ENCODE results near the gene KXD1. TPM values are rescaled to one million over a fixed set of nuclear protein-coding genes. Genes with fewer than 3 reads are reported as not detected.

The KXD1 gene
- total RNA-seq, 3 donors from 2014 or later, result 63.2 to 76.9 (median 68.8) TPM

GRCh38 chr19:18593367-18594095, 35.9 kb downstream of the KXD1 start:
- TF ChIP-seq CTCF (IDR thresholded peaks at IDR 0.05), result no peak
- DNase-seq (peak in 2 of 3 donors; percentile 29 to 56), ATAC-seq (no peak)
- peaks cover 25% of the 10 kb centered on the region for H3K4me1 ChIP-seq (ENCODE audit: low read depth)
- H3K9me3 ChIP-seq, result no peaks in the 10 kb centered on the region
- intact Hi-C loops (cut with DNase I, micrococcal nuclease), result loop anchor here (5.0 to 10.0 kb wide), 2 partner anchors 251 to 254 kb away; no protein-coding TSS in a partner anchor
- H3K4me3 ChIP-seq, result no peak overlapping the region
- no peaks in the 10 kb centered on the region for H3K36me3 ChIP-seq (ENCODE audit: low read depth)

GRCh38 chr19:18594096-18594823, 36.6 kb downstream of the KXD1 start:
- peak; percentile 75 to 85 (median 80) for DNase-seq
- TF ChIP-seq CTCF (IDR thresholded peaks at IDR 0.05), result peak; percentile 84
- peaks cover 25% of the 10 kb centered on the region for H3K4me1 ChIP-seq (ENCODE audit: low read depth)
- intact Hi-C loops (cut with DNase I, micrococcal nuclease), result loop anchor here (5.0 to 10.0 kb wide), 2 partner anchors 251 to 253 kb away; no protein-coding TSS in a partner anchor
- peak; percentile 84 for ATAC-seq
- H3K4me3 ChIP-seq, result no peak overlapping the region
- H3K36me3 ChIP-seq (ENCODE audit: low read depth), result no peaks in the 10 kb centered on the region
- no peaks in the 10 kb centered on the region for H3K9me3 ChIP-seq

- no peak for ATAC-seq
- intact Hi-C loops (cut with DNase I, micrococcal nuclease), result loop anchor here (5.0 to 10.0 kb wide), 2 partner anchors 250 to 252 kb away; no protein-coding TSS in a partner anchor
- peak in 1 of 3 donors; percentile 50 for DNase-seq
- TF ChIP-seq CTCF (IDR thresholded peaks at IDR 0.05), result no peak
- no peak overlapping the region for H3K4me3 ChIP-seq
- H3K36me3 ChIP-seq (ENCODE audit: low read depth), result no peaks in the 10 kb centered on the region
- peaks cover 20% of the 10 kb centered on the region for H3K4me1 ChIP-seq (ENCODE audit: low read depth)
- no peaks in the 10 kb centered on the region for H3K9me3 ChIP-seq
Observed at GRCh38 chr19:18594824-18595373, 37.2 kb downstream of the KXD1 start.

GRCh38 chr19:18595475-18595874, 37.8 kb downstream of the KXD1 start:
- intact Hi-C loops (cut with DNase I, micrococcal nuclease), result loop anchor here in 1 of 2 donors (10.0 kb wide), 1 partner anchor 249 kb away; no protein-coding TSS in a partner anchor
- H3K9me3 ChIP-seq, result no peaks in the 10 kb centered on the region
- peaks cover 14% of the 10 kb centered on the region for H3K4me1 ChIP-seq (ENCODE audit: low read depth)
- H3K4me3 ChIP-seq, result no peak overlapping the region
- peak in 1 of 3 donors; percentile 8 for DNase-seq
- H3K36me3 ChIP-seq (ENCODE audit: low read depth), result no peaks in the 10 kb centered on the region
- no peak for ATAC-seq
- TF ChIP-seq CTCF (IDR thresholded peaks at IDR 0.05), result no peak

- Histone ChIP-seq H3K4me3 (no peak overlapping the region), H3K36me3 (ENCODE audit: low read depth) (no peaks in the 10 kb centered on the region), H3K4me1 (ENCODE audit: low read depth) (peaks cover 14% of the 10 kb centered on the region), H3K9me3 (no peaks in the 10 kb centered on the region)
- TF ChIP-seq CTCF (IDR thresholded peaks at IDR 0.05), result no peak
- DNase-seq (peak; percentile 62 to 76 (median 66)), ATAC-seq (peak; percentile 75)
- intact Hi-C loops (cut with DNase I, micrococcal nuclease), result loop anchor here in 1 of 2 donors (10.0 kb wide), 1 partner anchor 248 kb away; no protein-coding TSS in a partner anchor
Observed at GRCh38 chr19:18596752-18597157, 39.1 kb downstream of the KXD1 start.
